Superior temporal gyrus (tissue), 1 donor: ENCODE results near the gene TERB1.

Experiments
- DNase-seq: peaks from one replicate; pipeline ENCODE4 v3.0.0-alpha.2; 2016; ENCODE audit errors: extremely low spot score

The TERB1 gene

GRCh38 chr16:66801320-66802105, at the start of gene TERB1:
Gene TERB1 (minus strand): TSS chr16:66801584. CDS start chr16:66796798, 4,786 bp downstream.
- DNase-seq: no peak

- DNase-seq: no peak
Measured at GRCh38 chr16:66850115-66850815, 48.9 kb upstream of the TERB1 start.

- DNase-seq: no peak
Measured at GRCh38 chr16:66849549-66849948, 48.2 kb upstream of the TERB1 start.

- no peak for DNase-seq
Measured at GRCh38 chr16:66849021-66849420, 47.6 kb upstream of the TERB1 start.

- DNase-seq: no peak
Measured at GRCh38 chr16:66848172-66848571, 46.8 kb upstream of the TERB1 start.

- no peak for DNase-seq
Measured at GRCh38 chr16:66847533-66848067, 46.2 kb upstream of the TERB1 start.

GRCh38 chr16:66846831-66847230, 45.4 kb upstream of the TERB1 start:
- DNase-seq: no peak

- DNase-seq: no peak
Measured at GRCh38 chr16:66846266-66846665, 44.9 kb upstream of the TERB1 start.

- peak; percentile 63 for DNase-seq
Measured at GRCh38 chr16:66845791-66846221, 44.4 kb upstream of the TERB1 start.

- no peak for DNase-seq
Measured at GRCh38 chr16:66845080-66845410, 43.7 kb upstream of the TERB1 start.

- DNase-seq: no peak
Measured at GRCh38 chr16:66844342-66845079, 43.1 kb upstream of the TERB1 start, which contains the start of gene CA7. Gene CA7 (plus strand): TSS chr16:66844414. CDS start chr16:66844488, 74 bp downstream.

- DNase-seq: no peak
Measured at GRCh38 chr16:66844009-66844341, 42.6 kb upstream of the TERB1 start.

- DNase-seq: no peak
Measured at GRCh38 chr16:66843191-66843590, 41.8 kb upstream of the TERB1 start.

- no peak for DNase-seq
Measured at GRCh38 chr16:66842765-66843164, 41.4 kb upstream of the TERB1 start.

- DNase-seq: no peak
Measured at GRCh38 chr16:66841366-66841765, 40.0 kb upstream of the TERB1 start.

GRCh38 chr16:66840883-66841282, 39.5 kb upstream of the TERB1 start:
- DNase-seq: no peak

- no peak for DNase-seq
Measured at GRCh38 chr16:66834746-66835145, 33.4 kb upstream of the TERB1 start.

GRCh38 chr16:66832661-66833305, 31.4 kb upstream of the TERB1 start:
- DNase-seq: no peak

GRCh38 chr16:66832190-66832589, 30.8 kb upstream of the TERB1 start:
- no peak for DNase-seq

- DNase-seq: peak; percentile 90
Measured at GRCh38 chr16:66830422-66831404, 29.3 kb upstream of the TERB1 start, which contains the start of gene NAE1. Gene NAE1 (minus strand): TSS chr16:66830976. CDS start chr16:66830899, 77 bp downstream.
